ENCODE data around the gene SLC25A23.
"Not testable (repeated sequence)": the region's sequence is repeated elsewhere in the genome, so short reads cannot be mapped to it uniquely, and the experiment has no call there.

SLC25A23 gene

GRCh38 chr19:6459262-6460098 is at the start of gene SLC25A23:
SLC25A23 (minus strand) TSS chr19:6459792; CDS start chr19:6459628, 164 bp downstream.
- peak within 1 kb of the TSS; percentile 61 for H3K4me3 ChIP-seq (ENCODE audit: control insufficient read depth, low read depth, low read length)
- TF ChIP-seq CTCF (conservative IDR thresholded peaks at IDR 0.05; ENCODE audit: control insufficient read depth, insufficient read depth, low read depth, low read length): no peak
- DNase-seq (ENCODE audit: low read depth): peak; percentile 49

- DNase-seq (ENCODE audit: low read depth); H3K4me3 ChIP-seq (ENCODE audit: control insufficient read depth, low read depth, low read length): not testable (repeated sequence)
Measured at GRCh38 chr19:6508028-6508771, 48.6 kb upstream of the SLC25A23 start.

GRCh38 chr19:6503407-6504201 is 44.0 kb upstream of the SLC25A23 start:
- H3K4me3 ChIP-seq (ENCODE audit: control insufficient read depth, low read depth, low read length): no peak overlapping the region
- no peak for TF ChIP-seq CTCF (conservative IDR thresholded peaks at IDR 0.05; ENCODE audit: control insufficient read depth, insufficient read depth, low read depth, low read length)
- no peak for DNase-seq (ENCODE audit: low read depth)

GRCh38 chr19:6501740-6502648 is 42.4 kb upstream of the SLC25A23 start, which contains the start of gene TUBB4A:
TUBB4A (minus strand) TSS chr19:6502309; CDS start chr19:6502212, 97 bp downstream.
- no peak within 1 kb of the TSS for H3K4me3 ChIP-seq (ENCODE audit: control insufficient read depth, low read depth, low read length)
- no peak for TF ChIP-seq CTCF (conservative IDR thresholded peaks at IDR 0.05; ENCODE audit: control insufficient read depth, insufficient read depth, low read depth, low read length)
- no peak for DNase-seq (ENCODE audit: low read depth)

GRCh38 chr19:6500837-6501739 is 41.5 kb upstream of the SLC25A23 start:
- DNase-seq (ENCODE audit: low read depth): no peak
- H3K4me3 ChIP-seq (ENCODE audit: control insufficient read depth, low read depth, low read length): no peak overlapping the region
- no peak for TF ChIP-seq CTCF (conservative IDR thresholded peaks at IDR 0.05; ENCODE audit: control insufficient read depth, insufficient read depth, low read depth, low read length)
